PC-9 (cell line): Measurements from ENCODE around the gene GRIK3. TPM values are rescaled to one million over a fixed set of nuclear protein-coding genes. Genes with fewer than 3 reads are reported as not detected.

Source experiments
- BruUV-seq: library from RNA; stranded (reverse); fragments of 400-500 nt; replicated peaks from 2 replicates; lab custom pipeline; 2021; lab: Mats Ljungman, UMichigan
- CTCF ChIA-PET: fragments of 300-600 bp; sonication (Branson Sonifier 250); formaldehyde crosslinking; loops from one replicate; lab custom pipeline; 2022; ENCODE audit warnings: antibody characterized with exemption; lab: Charles Lee
- POLR2A ChIA-PET: fragments of 300-600 bp; sonication (Branson Sonifier 250); formaldehyde crosslinking; loops from one replicate; lab custom pipeline; 2022; ENCODE audit warnings: antibody characterized with exemption; ENCODE audit not compliant: unreplicated experiment; lab: Charles Lee
- DNase-seq, 2 experiments: peaks; one replicate each; pipeline versions ENCODE4 v3.0.0 to v3.0.0-alpha.2; 2015 to 2022; ENCODE audit warnings: mixed read lengths in 1 of 2
- H2AFZ ChIP-seq: fragments of 200-600 bp; sonication (generic); 2 replicates; pipeline ENCODE4 v1.8.1; 2017; ENCODE audit warnings: antibody characterized with exemption
- H3F3A ChIP-seq: fragments of 200-600 bp; sonication (generic); 2 replicates; pipeline ENCODE4 v1.8.1; 2017; ENCODE audit warnings: antibody characterized with exemption, mild to moderate bottlenecking, low read depth; ENCODE audit not compliant: insufficient read depth
- H3K27ac ChIP-seq: fragments of 200-600 bp; sonication (generic); 2 replicates; pipeline ENCODE4 v1.6.1; 2016; ENCODE audit warnings: mixed run types
- H3K27me3 ChIP-seq: fragments of 200-600 bp; sonication (generic); 2 replicates; pipeline ENCODE4 v1.6.1; 2016; ENCODE audit warnings: low read depth, mixed run types; ENCODE audit not compliant: insufficient read depth
- H3K36me3 ChIP-seq: fragments of 200-600 bp; sonication (generic); 2 replicates; pipeline ENCODE4 v1.6.1; 2016; ENCODE audit warnings: low read depth, mixed run types
- H3K4me1 ChIP-seq: fragments of 200-600 bp; sonication (generic); replicated peaks from 2 replicates; pipeline ENCODE4 v1.6.1; 2016; ENCODE audit warnings: mixed run types; ENCODE audit not compliant: insufficient read depth
- H3K4me2 ChIP-seq: fragments of 200-600 bp; sonication (generic); 2 replicates; pipeline ENCODE4 v1.6.1; 2017; ENCODE audit warnings: mixed run types
- H3K4me3 ChIP-seq: fragments of 200-600 bp; sonication (generic); 2 replicates; pipeline ENCODE4 v1.6.1; 2016; ENCODE audit warnings: mixed run types
- H3K79me2 ChIP-seq: fragments of 200-600 bp; sonication (generic); 2 replicates; pipeline ENCODE4 v1.6.1; 2017; ENCODE audit warnings: low read depth, mixed run types
- H3K9me2 ChIP-seq: fragments of 200-600 bp; sonication (generic); 2 replicates; pipeline ENCODE4 v1.8.1; 2017; ENCODE audit warnings: mild to moderate bottlenecking; ENCODE audit not compliant: insufficient read depth
- H3K9me3 ChIP-seq: fragments of 200-600 bp; sonication (generic); 2 replicates; pipeline ENCODE4 v1.8.1; 2016; ENCODE audit warnings: low read depth; ENCODE audit not compliant: insufficient read depth
- H4K20me1 ChIP-seq: fragments of 200-600 bp; sonication (generic); 2 replicates; pipeline ENCODE4 v1.8.1; 2017; ENCODE audit not compliant: insufficient read depth
- CTCF ChIP-seq: fragments of 200-600 bp; sonication (generic); conservative IDR thresholded peaks from 2 replicates; pipeline ENCODE4 v1.6.1; 2017; ENCODE audit warnings: mixed run types, antibody characterized with exemption, mild to moderate bottlenecking, moderate library complexity
- EZH2 ChIP-seq: fragments of 200-600 bp; sonication (generic); IDR thresholded peaks from 2 replicates; pipeline ENCODE4 v1.8.0; 2017; ENCODE audit warnings: antibody characterized with exemption, low read depth
- intact Hi-C: fragments of 100-400 bp; cut with micrococcal nuclease; formaldehyde crosslinking; loops from one replicate; pipeline ENCODE4 v1.10.0; 2022; ENCODE audit not compliant: unreplicated experiment
- total RNA-seq: library from RNA; stranded (reverse); gene quantifications from 2 replicates; pipeline ENCODE4 v1.2.3, GENCODE V29; 2021

Gene GRIK3
- total RNA-seq, 1 experiment from 2014 or later = not detected

DNA sequence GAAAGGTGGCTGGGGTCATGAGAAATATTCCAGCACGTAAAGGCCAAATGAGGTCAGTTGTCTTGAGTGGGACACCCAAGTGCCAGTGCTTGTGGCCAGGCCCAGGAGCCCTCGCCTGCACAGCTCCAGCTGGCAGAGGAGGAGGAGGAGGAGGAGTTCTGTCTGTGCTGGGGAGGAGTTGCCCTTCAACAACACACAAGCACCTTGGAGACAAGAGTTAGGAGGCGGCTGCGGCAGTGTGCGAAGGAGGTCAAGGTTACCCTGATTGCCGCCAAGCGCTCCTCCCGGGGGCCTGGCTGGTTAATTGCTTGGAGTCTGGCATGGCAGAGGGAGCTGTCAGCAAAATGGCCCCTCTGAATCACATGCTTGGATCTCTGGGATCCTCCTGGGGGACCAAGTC is 45.1 kb downstream of the GRIK3 start:
- no peak for DNase-seq
- Histone ChIP-seq H3F3A (no peaks in the 10 kb centered on the region), H3K9me2 (no peaks in the 10 kb centered on the region), H3K27ac (no peak overlapping the region), H3K4me2 (no peak overlapping the region), H3K4me1 (no peaks in the 10 kb centered on the region), H4K20me1 (no peaks in the 10 kb centered on the region), H3K27me3 (peaks cover 72% of the 10 kb centered on the region), H3K4me3 (no peak overlapping the region), H3K36me3 (no peaks in the 10 kb centered on the region), H3K79me2 (no peaks in the 10 kb centered on the region), H3K9me3 (no peaks in the 10 kb centered on the region), H2AFZ (no peak overlapping the region)
- intact Hi-C loops = no loop called here
- POLR2A ChIA-PET = no interaction called here
- CTCF ChIA-PET = no interaction called here
- BruUV-seq = no TSS peak
- TF ChIP-seq EZH2 (no peak), CTCF (no peak)

DNA sequence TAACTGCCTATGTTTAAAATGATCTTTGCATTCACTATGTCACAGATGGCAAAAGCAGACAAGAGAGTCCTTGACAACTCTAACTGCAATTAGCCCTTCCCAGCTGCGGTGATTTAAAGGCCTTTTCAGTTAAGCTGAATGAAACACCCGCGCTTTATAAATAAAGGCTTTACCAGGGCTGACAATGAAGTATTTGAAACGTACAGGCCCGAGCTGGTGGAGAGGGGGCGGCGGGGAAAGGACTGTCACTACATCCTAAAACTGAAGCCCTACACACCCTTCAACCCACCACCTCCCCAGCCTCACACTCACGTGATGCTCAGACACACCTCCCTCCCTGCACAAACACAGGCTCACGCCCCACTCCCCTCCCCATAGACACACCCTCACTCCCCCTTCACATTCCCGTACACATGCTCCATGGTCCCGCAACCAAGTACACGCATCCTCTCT is 45.5 kb downstream of the GRIK3 start:
- Histone ChIP-seq H3K79me2 (no peaks in the 10 kb centered on the region), H3K27ac (no peak overlapping the region), H3K4me3 (no peak overlapping the region), H4K20me1 (no peaks in the 10 kb centered on the region), H3K4me1 (no peaks in the 10 kb centered on the region), H3K9me2 (no peaks in the 10 kb centered on the region), H2AFZ (no peak overlapping the region), H3K4me2 (no peak overlapping the region), H3K36me3 (no peaks in the 10 kb centered on the region), H3K9me3 (no peaks in the 10 kb centered on the region), H3F3A (no peaks in the 10 kb centered on the region), H3K27me3 (peaks cover 70% of the 10 kb centered on the region)
- BruUV-seq = no TSS peak
- intact Hi-C loops = no loop called here
- DNase-seq = no peak
- ChIA-PET CTCF (no interaction called here), POLR2A (no interaction called here)
- TF ChIP-seq EZH2 = no peak
- no peak for TF ChIP-seq CTCF

DNA sequence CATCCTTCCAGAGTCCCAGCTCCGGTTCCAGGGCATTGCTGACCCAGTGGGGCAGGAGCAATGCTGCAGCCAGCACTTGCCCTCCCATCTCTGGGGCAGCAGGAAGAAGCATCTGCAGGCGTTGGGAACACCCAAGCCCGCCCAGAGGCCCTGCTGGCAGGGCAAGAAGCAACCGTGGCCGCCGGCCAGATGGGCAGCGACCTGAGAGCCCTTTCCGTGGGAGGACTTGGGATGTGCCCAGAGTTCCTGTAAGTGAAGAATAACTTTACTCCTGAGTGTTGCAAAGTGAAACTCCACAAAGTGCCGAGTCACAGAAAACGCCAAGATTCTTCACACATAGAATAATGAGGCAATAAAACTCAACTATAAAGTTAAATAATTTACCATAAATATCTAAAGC is 46.0 kb downstream of the GRIK3 start:
- H2AFZ ChIP-seq = no peak overlapping the region
- H3K9me3 ChIP-seq = no peaks in the 10 kb centered on the region
- POLR2A ChIA-PET = no interaction called here
- no peak for DNase-seq
- CTCF ChIA-PET = no interaction called here
- no peak overlapping the region for H3K4me3 ChIP-seq
- intact Hi-C loops = no loop called here
- H3F3A ChIP-seq = no peaks in the 10 kb centered on the region
- H3K9me2 ChIP-seq = no peaks in the 10 kb centered on the region
- H3K27me3 ChIP-seq = peaks cover 71% of the 10 kb centered on the region
- H3K36me3 ChIP-seq = no peaks in the 10 kb centered on the region
- no TSS peak for BruUV-seq
- no peaks in the 10 kb centered on the region for H3K4me1 ChIP-seq
- H4K20me1 ChIP-seq = no peaks in the 10 kb centered on the region
- H3K79me2 ChIP-seq = no peaks in the 10 kb centered on the region
- TF ChIP-seq EZH2 (no peak), CTCF (no peak)
- H3K27ac ChIP-seq = no peak overlapping the region
- H3K4me2 ChIP-seq = no peak overlapping the region
